Endothelial cell (in vitro differentiated cells): Measurements from ENCODE around the gene AKR1A1. TPM values are rescaled to one million over a fixed set of nuclear protein-coding genes. Genes with fewer than 3 reads are reported as not detected.
"Not testable (repeated sequence)": the region's sequence is repeated elsewhere in the genome, so short reads cannot be mapped to it uniquely, and the experiment has no call there.

ENCODE experiments used
- DNase-seq: peaks from one replicate; pipeline ENCODE4 v3.0.0; 2021; ENCODE audit warnings: low spot score
- H3K27ac Mint-ChIP-seq: one replicate; pipeline ENCODE4 v1.8.0; 2021; ENCODE audit warnings: mixed read lengths, inconsistent platforms; ENCODE audit not compliant: unreplicated experiment
- H3K27me3 Mint-ChIP-seq: one replicate; pipeline ENCODE4 v1.8.0; 2021; ENCODE audit warnings: mild to moderate bottlenecking, moderate library complexity, mixed read lengths, inconsistent platforms; ENCODE audit not compliant: unreplicated experiment
- H3K36me3 Mint-ChIP-seq: one replicate; pipeline ENCODE4 v1.8.0; 2021; ENCODE audit warnings: mild to moderate bottlenecking, low read depth, mixed read lengths, inconsistent platforms; ENCODE audit not compliant: unreplicated experiment
- H3K4me1 Mint-ChIP-seq: one replicate; pipeline ENCODE4 v1.8.0; 2021; ENCODE audit warnings: mild to moderate bottlenecking, mixed read lengths, inconsistent platforms; ENCODE audit not compliant: unreplicated experiment
- H3K4me3 Mint-ChIP-seq: one replicate; pipeline ENCODE4 v1.8.0; 2021; ENCODE audit warnings: mild to moderate bottlenecking, mixed read lengths, inconsistent platforms; ENCODE audit not compliant: unreplicated experiment
- H3K9me3 Mint-ChIP-seq: one replicate; pipeline ENCODE4 v1.8.0; 2021; ENCODE audit warnings: mixed read lengths, inconsistent platforms; ENCODE audit not compliant: unreplicated experiment
- CTCF ChIP-seq: fragments of 200-600 bp; sonication (generic); IDR thresholded peaks from one replicate; pipeline ENCODE4 v1.5.0; 2021; ENCODE audit warnings: antibody characterized with exemption; ENCODE audit not compliant: unreplicated experiment
- total RNA-seq: library from RNA; stranded (reverse); fragmentation: NEBNext Ultra II Directional; extraction: Animal tissue kit (Norgen Biotek cat#: 25700); gene quantifications from one replicate; pipeline ENCODE4 v1.2.1, GENCODE V29; 2021; ENCODE audit not compliant: unreplicated experiment

The AKR1A1 gene
- total RNA-seq, 1 donor from 2014 or later: 125 TPM

GRCh38 chr1:45521413-45522323 is 29.0 kb upstream of the AKR1A1 start, which contains the start of gene PRDX1:
Gene PRDX1, minus strand, starts transcription at chr1:45521884. Its CDS starts 2,841 bp downstream, at chr1:45519043.
- Mint-ChIP-seq H3K4me3 (peak within 1 kb of the TSS; percentile 95), H3K36me3 (peaks cover 6% of the 10 kb centered on the region), H3K27ac (peak within 1 kb of the TSS; percentile 93), H3K4me1 (peaks cover 16% of the 10 kb centered on the region), H3K27me3 (peaks cover 5% of the 10 kb centered on the region), H3K9me3 (no peaks in the 10 kb centered on the region)
- no peak for TF ChIP-seq CTCF
- DNase-seq: peak; percentile 97

GRCh38 chr1:45522324-45523104 is 28.1 kb upstream of the AKR1A1 start:
- TF ChIP-seq CTCF: no peak
- Mint-ChIP-seq H3K9me3 (no peaks in the 10 kb centered on the region), H3K27me3 (peaks cover 5% of the 10 kb centered on the region), H3K36me3 (peaks cover 4% of the 10 kb centered on the region), H3K4me3 (peak overlapping the region; percentile 95), H3K4me1 (peaks cover 16% of the 10 kb centered on the region), H3K27ac (peak overlapping the region; percentile 93)
- no peak for DNase-seq

GRCh38 chr1:45523516-45523915 is 27.1 kb upstream of the AKR1A1 start:
- not testable (repeated sequence) for H3K36me3 Mint-ChIP-seq, H3K27ac Mint-ChIP-seq, H3K4me3 Mint-ChIP-seq, H3K27me3 Mint-ChIP-seq, H3K9me3 Mint-ChIP-seq, DNase-seq
- H3K4me1 Mint-ChIP-seq: peaks cover 16% of the 10 kb centered on the region

- peaks cover 12% of the 10 kb centered on the region for H3K4me1 Mint-ChIP-seq
- H3K9me3 Mint-ChIP-seq, H3K27ac Mint-ChIP-seq, DNase-seq, H3K4me3 Mint-ChIP-seq, H3K36me3 Mint-ChIP-seq, H3K27me3 Mint-ChIP-seq: not testable (repeated sequence)
These were observed 26.7 kb upstream of the AKR1A1 start for GRCh38 chr1:45523975-45524374.

- Mint-ChIP-seq H3K27ac (no peak overlapping the region), H3K4me1 (peaks cover 7% of the 10 kb centered on the region), H3K27me3 (peaks cover 6% of the 10 kb centered on the region), H3K36me3 (peaks cover 4% of the 10 kb centered on the region), H3K4me3 (no peak overlapping the region), H3K9me3 (no peaks in the 10 kb centered on the region)
- DNase-seq: no peak
- no peak for TF ChIP-seq CTCF
These were observed 24.4 kb upstream of the AKR1A1 start for GRCh38 chr1:45526135-45526644.
